Vagina (tissue), 2 donors: ENCODE results near the gene TIAM2.

ENCODE experiments used
- CTCF ChIP-seq, 3 experiments: fragments of 450-650 bp in 2 of 3; fragments of 200-600 bp in 1 of 3; sonication (generic) in 1 of 3; IDR thresholded peaks; one replicate each; pipeline ENCODE4 v1.5.1; 2017 to 2019; ENCODE audit warnings: antibody characterized with exemption in 3 of 3, mild to moderate bottlenecking in 2 of 3, moderate library complexity in 2 of 3
- POLR2A ChIP-seq, 2 donors: fragments of 450-650 bp; IDR thresholded peaks; one replicate each; pipeline ENCODE4 v1.6.1; 2017; ENCODE audit warnings: antibody characterized with exemption in 2 of 2, mild to moderate bottlenecking in 2 of 2, moderate library complexity in 2 of 2
- POLR2AphosphoS5 ChIP-seq, 2 donors: sonication (generic); formaldehyde crosslinking; IDR thresholded peaks; one replicate each; pipeline ENCODE4 v1.9.0; 2017; ENCODE audit warnings: antibody characterized with exemption in 2 of 2, mild to moderate bottlenecking in 2 of 2, low read depth in 1 of 2; ENCODE audit not compliant: insufficient read depth in 1 of 2

- TF ChIP-seq CTCF (IDR thresholded peaks at IDR 0.05) = no peak
- TF ChIP-seq POLR2A (IDR thresholded peaks at IDR 0.05) = no peak
- no peak for TF ChIP-seq POLR2AphosphoS5 (IDR thresholded peaks at IDR 0.05; ENCODE audit: insufficient read depth in 1 of 2, low read depth in 1 of 2)
These were observed 8.4 kb downstream of the TIAM2 start for GRCh38 chr6:155003476-155003875.
